GM19468 (cell line): ENCODE results near the gene RIC8A.

Experiments used
- ATAC-seq: cut with Tn5 transposase; IDR thresholded peaks from one replicate; pipeline ENCODE4 v1.9.1; 2021; ENCODE audit warnings: mild to moderate bottlenecking, moderate library complexity, moderate number of reproducible peaks; ENCODE audit not compliant: unreplicated experiment; ENCODE audit errors: extremely low read depth

Gene RIC8A

GRCh38 chr11:203945-204586 lies 3.4 kb upstream of the RIC8A start:
- ATAC-seq = no peak

GRCh38 chr11:204587-205109 lies 2.9 kb upstream of the RIC8A start:
- ATAC-seq = no peak

GRCh38 chr11:205221-206001 lies 2.1 kb upstream of the RIC8A start:
- no peak for ATAC-seq

GRCh38 chr11:206002-206384 lies 1.5 kb upstream of the RIC8A start:
- ATAC-seq = no peak

- ATAC-seq = no peak
Observed at GRCh38 chr11:206526-207207, 841 bp upstream of the RIC8A start.

DNA sequence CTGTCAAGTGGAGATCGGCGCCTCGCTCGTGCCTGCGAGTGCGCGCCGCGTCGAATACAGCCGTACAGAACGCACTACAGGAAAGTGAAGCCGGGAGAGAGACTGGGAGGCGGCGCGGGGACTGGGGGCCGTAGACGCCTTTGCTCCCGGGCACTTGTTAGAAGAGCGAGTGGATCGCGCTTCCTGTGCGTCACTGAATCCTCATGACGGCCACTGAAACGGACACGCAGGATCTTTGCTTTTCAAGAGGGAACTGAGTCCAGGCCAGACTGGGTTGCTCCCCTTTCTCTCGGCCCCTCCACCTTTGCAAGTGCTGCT lies 314 bp downstream of the RIC8A start:
- ATAC-seq = peak; percentile 6

DNA sequence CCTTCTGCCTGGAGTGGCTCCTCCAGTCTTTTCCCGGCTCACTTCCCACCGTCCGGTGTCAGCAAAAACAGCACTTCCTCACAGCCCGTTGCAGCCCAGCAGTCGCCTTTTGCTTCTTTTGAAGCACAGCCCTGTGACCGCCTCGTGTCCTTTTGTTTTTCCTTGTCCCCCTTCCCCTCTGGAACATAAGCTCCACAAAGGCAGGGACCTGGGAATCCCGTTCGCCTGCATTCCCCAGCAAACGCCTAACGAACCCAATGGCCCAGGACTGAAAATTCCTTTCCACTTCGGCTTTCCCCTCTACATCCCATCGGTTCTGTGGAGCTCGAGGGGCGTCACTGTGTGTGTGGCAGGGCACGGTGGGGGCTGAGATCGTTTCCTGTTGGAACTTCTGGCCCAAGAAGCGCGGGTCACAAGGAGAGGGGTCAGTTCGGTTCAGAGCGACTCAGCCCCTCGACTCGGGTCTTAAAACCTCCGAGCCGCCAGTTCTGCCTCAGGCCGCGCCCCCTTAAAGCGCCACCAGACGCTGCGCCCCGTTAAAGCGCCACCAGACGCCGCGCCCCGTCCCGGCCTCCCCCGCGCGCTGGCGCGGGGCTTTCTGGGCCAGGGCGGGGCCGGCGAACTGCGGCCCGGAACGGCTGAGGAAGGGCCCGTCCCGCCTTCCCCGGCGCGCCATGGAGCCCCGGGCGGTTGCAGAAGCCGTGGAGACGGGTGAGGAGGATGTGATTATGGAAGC lies 841 bp downstream of the RIC8A start:
- ATAC-seq = no peak

DNA sequence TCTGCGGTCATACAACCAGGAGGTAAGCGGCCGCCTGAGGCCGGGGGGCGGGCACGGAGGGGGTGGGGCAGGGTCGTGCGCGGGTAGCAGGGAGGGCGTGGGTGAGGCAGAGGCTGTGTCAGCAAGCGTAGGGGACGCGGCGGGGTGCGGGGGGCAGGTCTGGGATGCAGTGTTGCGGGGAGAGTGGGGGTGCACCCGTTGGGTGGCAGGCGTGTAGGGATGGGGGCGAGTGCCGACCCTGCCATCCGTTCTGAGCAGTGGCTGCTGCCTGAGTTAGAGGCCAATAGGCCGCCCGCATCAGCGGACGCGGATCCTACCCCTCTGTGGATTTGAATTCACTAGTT lies 1.4 kb downstream of the RIC8A start:
- ATAC-seq = no peak

GRCh38 chr11:209275-210121 lies 2.0 kb downstream of the RIC8A start:
- no peak for ATAC-seq

DNA sequence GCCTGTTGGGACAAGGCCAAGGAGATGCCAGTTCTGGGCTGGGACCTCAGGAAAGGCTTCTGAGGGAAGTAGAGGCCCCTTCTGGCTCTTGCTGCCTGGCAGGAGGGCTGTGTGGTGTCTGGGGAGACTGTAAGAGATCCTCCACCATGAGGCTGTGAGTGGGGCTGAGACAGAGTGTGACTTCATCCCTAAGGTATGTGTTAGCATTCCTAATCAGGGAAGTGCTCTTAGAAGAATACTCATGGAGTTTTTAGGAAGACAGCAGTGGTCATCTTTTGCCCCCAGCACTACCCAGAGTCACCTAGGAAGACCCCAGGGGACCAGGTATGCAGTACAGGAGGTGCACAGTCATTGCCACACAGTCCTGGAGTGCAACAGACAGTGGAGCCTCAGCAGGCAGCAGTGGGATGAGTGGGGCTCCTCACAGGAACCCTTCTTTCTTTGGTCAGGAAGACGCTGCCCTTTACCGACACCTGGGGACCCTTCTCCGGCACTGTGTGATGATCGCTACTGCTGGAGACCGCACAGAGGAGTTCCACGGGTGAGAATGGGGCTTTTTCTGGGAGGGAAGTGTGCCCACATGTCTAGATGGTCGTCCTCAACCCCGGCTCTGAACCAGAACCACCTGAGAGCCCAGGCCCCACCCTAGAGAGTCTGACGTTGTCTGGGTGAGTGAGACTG lies 2.8 kb downstream of the RIC8A start:
- ATAC-seq = no peak

DNA sequence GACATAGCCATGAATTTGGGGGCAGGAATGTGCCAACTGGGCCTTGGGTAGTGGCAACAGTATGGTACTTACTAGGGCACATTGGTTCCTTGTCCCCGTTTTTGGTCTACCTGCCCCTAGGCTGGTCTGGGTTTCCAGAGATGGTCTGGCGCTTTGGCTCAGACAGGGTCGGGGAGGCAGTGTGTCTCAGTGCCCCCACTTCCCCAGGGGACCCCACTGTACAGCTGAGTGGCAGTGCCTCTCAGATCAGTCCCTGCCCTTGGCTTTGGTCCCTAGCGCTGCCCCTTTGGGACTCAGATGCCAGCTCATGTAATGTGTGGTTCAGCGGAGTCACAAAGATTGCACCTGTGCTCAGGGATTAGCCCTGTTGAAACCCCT lies 3.3 kb downstream of the RIC8A start:
- no peak for ATAC-seq

DNA sequence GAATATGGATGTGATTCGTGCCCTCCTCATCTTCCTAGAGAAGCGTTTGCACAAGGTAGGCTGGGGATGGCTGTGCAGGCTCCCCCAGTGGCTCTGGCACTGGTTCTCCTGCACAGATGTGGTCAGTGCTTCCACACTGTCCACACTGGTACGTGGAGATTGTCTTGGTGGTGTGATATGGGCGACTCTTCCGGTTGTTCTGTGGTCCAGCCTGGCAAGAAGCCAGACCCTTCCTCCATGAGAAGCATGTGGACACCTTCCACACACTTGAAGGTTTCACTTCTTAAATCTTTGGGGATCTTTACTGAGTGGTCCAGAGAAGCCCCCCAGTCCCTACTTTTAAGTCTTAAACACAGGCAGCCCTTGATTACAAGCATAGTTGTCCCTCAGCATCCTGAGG lies 3.8 kb downstream of the RIC8A start:
- ATAC-seq = no peak

- no peak for ATAC-seq
Observed at GRCh38 chr11:211741-212140, 4.2 kb downstream of the RIC8A start.

DNA sequence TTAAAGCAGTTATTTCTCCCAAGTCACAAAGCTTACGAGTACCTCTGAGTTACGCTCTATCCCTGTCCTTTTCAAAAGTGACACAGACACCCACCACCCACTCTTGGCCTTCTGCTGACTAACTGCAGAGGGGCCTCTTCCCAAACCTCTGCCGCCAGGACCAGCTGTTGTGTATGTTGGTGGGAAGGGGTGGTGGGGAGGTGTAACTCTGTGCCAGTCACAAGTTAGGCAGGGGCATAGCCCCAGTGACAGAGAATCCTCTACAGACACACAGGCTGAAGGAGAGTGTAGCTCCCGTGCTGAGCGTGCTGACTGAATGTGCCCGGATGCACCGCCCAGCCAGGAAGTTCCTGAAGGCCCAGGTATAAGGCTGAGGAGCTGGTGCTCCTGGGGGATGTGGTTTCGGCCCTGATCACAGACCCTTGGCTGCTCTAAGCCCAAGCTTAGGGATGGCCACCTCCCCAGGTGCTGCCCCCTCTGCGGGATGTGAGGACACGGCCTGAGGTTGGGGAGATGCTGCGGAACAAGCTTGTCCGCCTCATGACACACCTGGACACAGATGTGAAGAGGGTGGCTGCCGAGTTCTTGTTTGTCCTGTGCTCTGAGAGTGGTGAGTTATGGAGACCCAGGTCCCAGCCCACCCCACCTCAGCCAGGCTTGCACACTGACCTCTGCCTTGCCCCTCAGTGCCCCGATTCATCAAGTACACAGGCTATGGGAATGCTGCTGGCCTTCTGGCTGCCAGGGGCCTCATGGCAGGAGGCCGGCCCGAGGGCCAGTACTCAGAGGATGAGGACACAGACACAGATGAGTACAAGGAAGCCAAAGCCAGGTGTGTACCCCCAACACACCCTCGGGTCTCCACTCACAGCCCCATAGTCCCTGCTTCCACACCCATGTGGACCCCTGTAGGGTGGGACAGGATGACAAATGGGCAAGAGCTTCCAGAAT lies 4.9 kb downstream of the RIC8A start:
- ATAC-seq = no peak

GRCh38 chr11:213111-213510 lies 5.6 kb downstream of the RIC8A start:
- no peak for ATAC-seq

GRCh38 chr11:214083-214482 lies 6.6 kb downstream of the RIC8A start:
- no peak for ATAC-seq

DNA sequence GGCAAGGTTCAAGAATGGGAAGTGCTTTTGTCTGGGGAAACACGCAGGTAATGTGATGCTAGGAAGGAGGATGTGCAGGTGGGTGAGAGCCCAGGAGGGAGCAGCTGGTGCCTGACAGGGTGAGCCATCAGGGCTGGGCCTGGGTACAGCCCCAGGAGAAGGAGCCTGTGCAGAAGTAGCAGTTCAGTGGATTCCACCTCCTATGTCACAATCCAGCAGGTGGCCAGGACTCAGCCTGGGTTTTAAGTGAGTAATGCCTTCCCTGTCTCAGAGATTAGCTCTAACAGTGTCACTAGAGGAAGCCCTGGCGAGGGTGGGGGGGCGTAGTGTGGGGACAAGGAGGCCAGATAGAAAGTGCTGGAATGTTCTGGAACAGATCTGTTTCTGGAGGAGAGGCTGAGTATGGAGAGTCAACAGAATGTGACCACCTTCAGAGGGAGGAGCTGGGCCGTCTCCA lies 8.1 kb downstream of the RIC8A start:
- no peak for ATAC-seq
